OCI-LY1 (cell line): ENCODE results near the gene CLDN20.
"Not testable (repeated sequence)": the region's sequence is repeated elsewhere in the genome, so short reads cannot be mapped to it uniquely, and the experiment has no call there.

Experiments used
- H2AFZ ChIP-seq: fragments of 200-600 bp; sonication (generic), shearing (Covaris generic); 2 replicates; pipeline ENCODE4 v1.6.0; 2014; ENCODE audit warnings: antibody characterized with exemption, mild to moderate bottlenecking, low read length
- H3F3A ChIP-seq: fragments of 200-600 bp; sonication (generic), shearing (Covaris generic); 2 replicates; pipeline ENCODE4 v1.6.0; 2014; ENCODE audit warnings: mild to moderate bottlenecking, antibody characterized with exemption, low read length, moderate library complexity; ENCODE audit not compliant: insufficient read depth
- H3K27ac ChIP-seq: fragments of 200-600 bp; sonication (generic); 2 replicates; pipeline ENCODE4 v1.5.1; 2014; ENCODE audit warnings: low read length, mixed run types, mild to moderate bottlenecking, low read depth; ENCODE audit not compliant: poor library complexity, severe bottlenecking
- H3K27me3 ChIP-seq: fragments of 200-600 bp; sonication (generic); 2 replicates; pipeline ENCODE4 v1.6.0; 2014; ENCODE audit warnings: antibody characterized with exemption, mild to moderate bottlenecking, low read length, moderate library complexity; ENCODE audit not compliant: insufficient read depth
- H3K36me3 ChIP-seq: fragments of 200-600 bp; sonication (generic); 2 replicates; pipeline ENCODE4 v1.6.1; 2014; ENCODE audit warnings: mild to moderate bottlenecking, antibody characterized with exemption, low read length, moderate library complexity, mixed read lengths; ENCODE audit not compliant: insufficient read depth
- H3K4me1 ChIP-seq: fragments of 200-600 bp; sonication (generic); 2 replicates; pipeline ENCODE4 v1.5.1; 2014; ENCODE audit warnings: mild to moderate bottlenecking, low read length, moderate library complexity; ENCODE audit not compliant: insufficient read depth, severe bottlenecking
- H3K4me2 ChIP-seq: fragments of 200-600 bp; sonication (generic), shearing (Covaris generic); 2 replicates; pipeline ENCODE4 v1.6.1; 2014; ENCODE audit warnings: low read length
- H3K4me3 ChIP-seq: fragments of 200-600 bp; sonication (generic); 2 replicates; pipeline ENCODE4 v1.5.1; 2014; ENCODE audit warnings: low read length, low read depth, mild to moderate bottlenecking, mixed read lengths; ENCODE audit not compliant: poor library complexity, severe bottlenecking
- H3K79me2 ChIP-seq: fragments of 200-600 bp; shearing (Covaris generic); 2 replicates; pipeline ENCODE4 v1.6.1; 2016; ENCODE audit warnings: mixed run types, low read length, mixed read lengths; ENCODE audit not compliant: insufficient read depth
- H3K9ac ChIP-seq: fragments of 200-600 bp; sonication (generic), shearing (Covaris generic); 2 replicates; pipeline ENCODE4 v1.6.1; 2014; ENCODE audit warnings: mild to moderate bottlenecking, low read length, mixed read lengths
- H3K9me2 ChIP-seq: fragments of 200-600 bp; sonication (generic), shearing (Covaris generic); 2 replicates; pipeline ENCODE4 v1.6.1; 2014; ENCODE audit warnings: low read depth, mild to moderate bottlenecking, low read length, mixed read lengths
- H3K9me3 ChIP-seq: fragments of 200-600 bp; shearing (Covaris generic); 2 replicates; pipeline ENCODE4 v1.6.1; 2014; ENCODE audit warnings: low read length, mixed read lengths
- H4K20me1 ChIP-seq: fragments of 200-600 bp; sonication (generic), shearing (Covaris generic); 2 replicates; pipeline ENCODE4 v1.6.0; 2016; ENCODE audit warnings: mild to moderate bottlenecking, low read length; ENCODE audit not compliant: insufficient read depth
- CTCF ChIP-seq: fragments of 200-600 bp; sonication (generic), shearing (Covaris generic); IDR thresholded peaks from 2 replicates; pipeline ENCODE4 v1.5.1; 2017; ENCODE audit warnings: mild to moderate bottlenecking, antibody characterized with exemption, low read length, moderate library complexity, mixed read lengths
- EZH2 ChIP-seq: fragments of 200-600 bp; sonication (generic), shearing (Covaris generic); IDR thresholded peaks from 2 replicates; pipeline ENCODE4 v1.8.0; 2017; ENCODE audit warnings: borderline replicate concordance, mixed run types, mild to moderate bottlenecking, antibody characterized with exemption, low read length, moderate library complexity, mixed read lengths

The CLDN20 gene

GRCh38 chr6:155265843-155266535 is 2.2 kb downstream of the CLDN20 start:
- TF ChIP-seq EZH2 (no peak), CTCF (no peak)
- Histone ChIP-seq H3K4me1 (no peaks in the 10 kb centered on the region), H3K4me2 (no peak overlapping the region), H3K27ac (no peak overlapping the region), H3K79me2 (no peaks in the 10 kb centered on the region), H3K9me3 (no peaks in the 10 kb centered on the region), H3K9me2 (no peaks in the 10 kb centered on the region), H3F3A (no peaks in the 10 kb centered on the region), H3K4me3 (no peak overlapping the region), H3K27me3 (no peaks in the 10 kb centered on the region), H3K9ac (no peak overlapping the region), H2AFZ (no peak overlapping the region), H4K20me1 (no peaks in the 10 kb centered on the region), H3K36me3 (peaks cover 41% of the 10 kb centered on the region)

- Histone ChIP-seq H3F3A (no peaks in the 10 kb centered on the region), H3K4me3 (no peak overlapping the region), H2AFZ (no peak overlapping the region), H3K27ac (no peak overlapping the region), H4K20me1 (no peaks in the 10 kb centered on the region), H3K4me1 (no peaks in the 10 kb centered on the region), H3K79me2 (no peaks in the 10 kb centered on the region), H3K27me3 (no peaks in the 10 kb centered on the region), H3K9me3 (no peaks in the 10 kb centered on the region), H3K9me2 (no peaks in the 10 kb centered on the region), H3K36me3 (peaks cover 39% of the 10 kb centered on the region), H3K4me2 (no peak overlapping the region), H3K9ac (no peak overlapping the region)
- TF ChIP-seq CTCF, result no peak
- TF ChIP-seq EZH2, result no peak
Observed at GRCh38 chr6:155267411-155267810, 3.6 kb downstream of the CLDN20 start.

- H3K4me3 ChIP-seq, H3K27me3 ChIP-seq, H3K27ac ChIP-seq, H3K9me2 ChIP-seq, H3K9ac ChIP-seq, H3F3A ChIP-seq, H3K9me3 ChIP-seq, H4K20me1 ChIP-seq, H3K4me1 ChIP-seq, H2AFZ ChIP-seq, H3K79me2 ChIP-seq, H3K4me2 ChIP-seq: not testable (repeated sequence)
- peaks cover 46% of the 10 kb centered on the region for H3K36me3 ChIP-seq
- TF ChIP-seq CTCF, result peak; percentile 61
Observed at GRCh38 chr6:155268088-155268867, 4.5 kb downstream of the CLDN20 start.
